ENCODE results near the gene SLC25A38.

SLC25A38 gene

DNA sequence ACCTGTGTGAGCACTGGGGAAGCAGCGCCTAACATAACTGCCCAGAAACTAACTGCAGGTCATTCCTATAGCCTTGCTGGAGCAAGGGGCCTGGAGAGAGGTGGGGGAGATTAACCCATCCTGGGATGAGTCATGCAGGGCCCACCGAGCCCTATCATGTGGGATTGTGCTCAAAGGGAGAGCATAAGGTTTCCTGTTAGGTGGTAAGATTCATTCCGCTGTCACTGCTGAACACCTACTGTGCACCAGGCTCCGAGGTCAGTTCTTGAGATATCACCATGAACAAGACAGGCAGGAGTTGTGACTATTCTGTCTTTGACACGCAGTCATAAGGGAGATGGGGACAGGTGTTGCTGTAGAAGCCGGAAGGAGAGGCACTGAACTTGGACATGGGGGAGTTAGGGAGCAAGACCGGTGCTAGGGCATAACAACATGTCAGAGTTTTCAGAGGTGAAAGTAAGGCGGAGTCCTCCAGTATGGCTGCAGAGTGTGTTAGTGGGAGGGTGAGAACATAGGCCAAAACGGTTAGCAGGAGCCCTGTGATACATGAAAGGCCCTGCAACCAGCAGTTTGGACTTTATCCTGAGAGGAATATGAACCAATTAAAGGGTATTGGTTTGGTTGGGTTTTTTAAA, 2.4 kb downstream of the SLC25A38 start:
- DNase-seq (ENCODE audit: low read depth): no peak
- no peak overlapping the region for H3K4me3 ChIP-seq (ENCODE audit: control insufficient read depth, low read depth, low read length)
- TF ChIP-seq, protein P1, sequence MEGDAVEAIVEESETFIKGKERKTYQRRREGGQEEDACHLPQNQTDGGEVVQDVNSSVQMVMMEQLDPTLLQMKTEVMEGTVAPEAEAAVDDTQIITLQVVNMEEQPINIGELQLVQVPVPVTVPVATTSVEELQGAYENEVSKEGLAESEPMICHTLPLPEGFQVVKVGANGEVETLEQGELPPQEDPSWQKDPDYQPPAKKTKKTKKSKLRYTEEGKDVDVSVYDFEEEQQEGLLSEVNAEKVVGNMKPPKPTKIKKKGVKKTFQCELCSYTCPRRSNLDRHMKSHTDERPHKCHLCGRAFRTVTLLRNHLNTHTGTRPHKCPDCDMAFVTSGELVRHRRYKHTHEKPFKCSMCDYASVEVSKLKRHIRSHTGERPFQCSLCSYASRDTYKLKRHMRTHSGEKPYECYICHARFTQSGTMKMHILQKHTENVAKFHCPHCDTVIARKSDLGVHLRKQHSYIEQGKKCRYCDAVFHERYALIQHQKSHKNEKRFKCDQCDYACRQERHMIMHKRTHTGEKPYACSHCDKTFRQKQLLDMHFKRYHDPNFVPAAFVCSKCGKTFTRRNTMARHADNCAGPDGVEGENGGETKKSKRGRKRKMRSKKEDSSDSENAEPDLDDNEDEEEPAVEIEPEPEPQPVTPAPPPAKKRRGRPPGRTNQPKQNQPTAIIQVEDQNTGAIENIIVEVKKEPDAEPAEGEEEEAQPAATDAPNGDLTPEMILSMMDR (conservative IDR thresholded peaks at IDR 0.05; ENCODE audit: control insufficient read depth, insufficient read depth, low read depth, low read length): no peak

DNA sequence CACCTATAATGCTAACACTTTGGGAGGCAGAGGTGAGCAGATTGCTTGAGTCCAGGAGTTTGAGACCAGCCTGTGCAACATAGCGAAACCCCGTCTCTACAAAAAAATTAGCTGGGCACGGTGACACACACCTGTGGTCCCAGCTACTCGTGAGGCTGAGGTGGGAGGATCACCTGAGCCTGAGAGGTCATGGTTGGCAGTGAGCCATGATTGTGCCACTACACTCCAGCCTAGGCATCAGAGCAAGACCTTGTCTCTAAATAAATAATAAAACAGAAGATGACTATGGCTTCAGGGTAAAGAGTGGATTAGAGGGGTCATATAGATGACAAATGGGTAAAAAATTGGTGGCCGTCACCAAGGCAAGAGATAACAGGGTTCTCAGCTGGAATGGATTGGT, 3.1 kb downstream of the SLC25A38 start:
- no peak overlapping the region for H3K4me3 ChIP-seq (ENCODE audit: control insufficient read depth, low read depth, low read length)
- no peak for DNase-seq (ENCODE audit: low read depth)
- TF ChIP-seq, protein P1 (conservative IDR thresholded peaks at IDR 0.05; ENCODE audit: control insufficient read depth, insufficient read depth, low read depth, low read length): no peak

DNA sequence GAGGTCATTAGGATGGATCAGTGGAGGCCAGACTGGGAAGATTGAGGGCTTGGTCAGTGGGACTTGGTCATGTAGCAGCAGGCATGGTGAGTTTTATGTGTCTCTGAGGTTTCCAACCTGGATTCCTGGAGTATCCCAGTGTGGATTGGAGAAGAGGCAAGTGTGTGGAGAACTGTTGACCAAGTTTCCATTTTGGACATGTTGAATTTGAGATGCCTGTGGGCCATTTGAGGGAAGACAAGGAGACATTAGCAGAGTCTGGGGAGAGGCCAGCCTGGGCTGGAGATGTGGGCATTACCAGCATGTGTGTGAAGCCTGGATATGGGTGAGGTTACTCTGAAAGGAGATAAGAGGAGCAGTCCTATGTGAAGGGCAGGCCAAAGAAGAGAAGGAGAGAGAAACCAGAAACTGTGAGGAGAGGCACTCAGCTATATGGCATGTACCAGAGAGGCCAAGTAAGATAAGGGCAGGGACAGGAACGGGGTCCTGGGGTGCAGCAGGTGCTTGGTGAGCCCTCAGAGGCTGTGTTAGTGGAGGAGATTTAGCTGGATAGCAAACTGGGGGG, 4.3 kb downstream of the SLC25A38 start:
- DNase-seq (ENCODE audit: low read depth): no peak
- no peak overlapping the region for H3K4me3 ChIP-seq (ENCODE audit: control insufficient read depth, low read depth, low read length)
- TF ChIP-seq, protein P1 (conservative IDR thresholded peaks at IDR 0.05; ENCODE audit: control insufficient read depth, insufficient read depth, low read depth, low read length): no peak

DNA sequence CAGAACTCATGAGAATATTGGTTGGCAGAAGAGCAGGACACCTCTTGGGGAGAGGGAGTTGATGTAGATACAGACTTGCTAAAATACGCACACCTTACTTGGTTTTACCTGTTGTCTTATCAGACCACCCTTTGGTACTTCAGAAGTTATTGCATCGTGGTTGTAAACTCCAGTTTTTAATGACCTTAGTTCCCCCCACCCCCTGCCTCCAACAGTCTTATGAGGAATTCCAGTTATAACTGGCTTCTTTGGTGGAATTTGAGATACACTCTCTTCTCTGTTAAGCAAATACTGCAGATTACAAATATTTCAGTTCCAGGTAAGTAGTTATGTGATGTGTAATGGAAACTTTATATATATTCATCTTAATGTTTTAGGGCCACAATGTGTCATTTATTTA, 5.0 kb downstream of the SLC25A38 start:
- no peak for DNase-seq (ENCODE audit: low read depth)
- TF ChIP-seq, protein P1 (conservative IDR thresholded peaks at IDR 0.05; ENCODE audit: control insufficient read depth, insufficient read depth, low read depth, low read length): no peak
- no peak overlapping the region for H3K4me3 ChIP-seq (ENCODE audit: control insufficient read depth, low read depth, low read length)

DNA sequence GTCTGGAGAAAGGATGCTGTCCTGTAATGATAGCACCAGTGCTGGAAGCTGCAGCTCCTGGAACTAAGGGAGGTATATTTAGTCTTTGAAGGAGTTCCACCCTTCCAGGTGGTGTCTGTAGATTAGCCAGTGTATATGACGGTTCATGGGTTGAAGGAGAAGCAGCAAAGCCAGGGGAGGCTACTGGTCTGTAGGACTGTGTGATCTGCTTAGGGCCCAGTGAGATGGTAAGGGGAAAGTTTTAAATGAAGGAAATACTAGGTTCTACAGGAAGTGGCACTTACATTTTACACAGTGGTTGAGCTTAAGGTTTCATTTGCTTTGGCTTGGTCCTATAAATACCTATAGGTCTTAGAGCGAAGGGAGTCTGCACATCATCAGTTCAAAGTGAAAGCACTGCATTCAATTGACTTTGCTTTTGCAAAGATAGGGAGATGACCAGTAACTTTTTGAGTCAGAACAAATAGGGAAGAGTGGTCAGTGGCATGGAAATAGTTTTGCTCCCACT, 5.6 kb downstream of the SLC25A38 start:
- no peak for DNase-seq (ENCODE audit: low read depth)
- TF ChIP-seq, protein P1 (conservative IDR thresholded peaks at IDR 0.05; ENCODE audit: control insufficient read depth, insufficient read depth, low read depth, low read length): no peak
- no peak overlapping the region for H3K4me3 ChIP-seq (ENCODE audit: control insufficient read depth, low read depth, low read length)

DNA sequence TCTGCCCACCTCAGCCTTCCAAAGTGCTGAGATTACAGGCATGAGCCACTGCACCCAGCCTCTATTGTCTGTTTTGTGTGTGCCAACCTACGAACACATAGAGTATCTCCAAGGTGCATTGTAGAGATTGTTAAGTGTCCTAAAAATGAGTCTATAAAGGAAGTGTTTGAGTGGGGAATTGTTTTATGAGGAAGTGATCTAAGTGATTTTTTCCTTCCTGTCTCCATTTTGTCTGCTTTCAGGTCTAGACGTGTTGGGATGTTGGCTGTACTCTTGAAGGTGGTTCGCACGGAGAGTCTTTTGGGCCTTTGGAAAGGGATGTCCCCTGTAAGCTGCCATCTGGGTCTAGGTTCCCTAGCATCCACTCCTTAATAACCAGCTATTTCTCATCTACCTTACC, 7.0 kb downstream of the SLC25A38 start:
- H3K4me3 ChIP-seq (ENCODE audit: control insufficient read depth, low read depth, low read length): no peak overlapping the region
- TF ChIP-seq, protein P1 (conservative IDR thresholded peaks at IDR 0.05; ENCODE audit: control insufficient read depth, insufficient read depth, low read depth, low read length): no peak
- DNase-seq (ENCODE audit: low read depth): no peak
